Naive B cell (primary cell): ENCODE results near the gene DOK5. TPM values are rescaled to one million over a fixed set of nuclear protein-coding genes. Genes with fewer than 3 reads are reported as not detected.

ENCODE experiments used
- ATAC-seq, 2 donors: fragments of 150-1000 bp; cut with Tn5 transposase; 2 replicates each; pipeline ENCODE4 v1.10.0; 2021; ENCODE audit warnings: low read depth in 2 of 2, mild to moderate bottlenecking in 2 of 2, moderate library complexity in 2 of 2
- DNase-seq: peaks from one replicate; pipeline ENCODE4 v3.0.0; 2022
- H3K27ac Mint-ChIP-seq, 6 donors: one replicate each; pipeline ENCODE4 v1.8.0; 2020 to 2022; ENCODE audit warnings: mild to moderate bottlenecking in 6 of 6, mixed read lengths in 6 of 6, moderate library complexity in 5 of 6, inconsistent platforms in 2 of 6
- H3K27me3 Mint-ChIP-seq, 3 donors: one replicate each; pipeline ENCODE4 v1.8.0; 2021 to 2022; ENCODE audit warnings: mixed read lengths in 3 of 3, mild to moderate bottlenecking in 1 of 3
- H3K36me3 Mint-ChIP-seq, 2 donors: one replicate each; pipeline ENCODE4 v1.8.0; 2020 to 2022; ENCODE audit warnings: mixed read lengths in 2 of 2, inconsistent platforms in 1 of 2, mild to moderate bottlenecking in 1 of 2
- H3K4me1 Mint-ChIP-seq, 3 donors: one replicate each; pipeline ENCODE4 v1.8.0; 2020 to 2022; ENCODE audit warnings: mixed read lengths in 3 of 3, inconsistent platforms in 1 of 3, mild to moderate bottlenecking in 1 of 3, moderate library complexity in 1 of 3
- H3K4me3 Mint-ChIP-seq, 8 donors: one replicate each; pipeline ENCODE4 v1.8.0; 2020 to 2022; ENCODE audit warnings: mild to moderate bottlenecking in 8 of 8, mixed read lengths in 8 of 8, moderate library complexity in 8 of 8, inconsistent platforms in 2 of 8
- H3K9me3 Mint-ChIP-seq, 7 donors: one replicate each; pipeline ENCODE4 v1.8.0; 2020 to 2022; ENCODE audit warnings: mixed read lengths in 7 of 7, mild to moderate bottlenecking in 5 of 7, inconsistent platforms in 2 of 7, moderate library complexity in 1 of 7
- polyA plus RNA-seq, 6 donors: library from polyadenylated mRNA; unstranded; fragments of 300-500 nt; fragmentation: Illumina TruSeq; gene quantifications; one replicate each; pipeline ENCODE4 v1.2.3, GENCODE V29; 2021; ENCODE audit warnings: low read depth in 6 of 6

The DOK5 gene
- polyA plus RNA-seq, 6 donors from 2014 or later = not detected

DNA sequence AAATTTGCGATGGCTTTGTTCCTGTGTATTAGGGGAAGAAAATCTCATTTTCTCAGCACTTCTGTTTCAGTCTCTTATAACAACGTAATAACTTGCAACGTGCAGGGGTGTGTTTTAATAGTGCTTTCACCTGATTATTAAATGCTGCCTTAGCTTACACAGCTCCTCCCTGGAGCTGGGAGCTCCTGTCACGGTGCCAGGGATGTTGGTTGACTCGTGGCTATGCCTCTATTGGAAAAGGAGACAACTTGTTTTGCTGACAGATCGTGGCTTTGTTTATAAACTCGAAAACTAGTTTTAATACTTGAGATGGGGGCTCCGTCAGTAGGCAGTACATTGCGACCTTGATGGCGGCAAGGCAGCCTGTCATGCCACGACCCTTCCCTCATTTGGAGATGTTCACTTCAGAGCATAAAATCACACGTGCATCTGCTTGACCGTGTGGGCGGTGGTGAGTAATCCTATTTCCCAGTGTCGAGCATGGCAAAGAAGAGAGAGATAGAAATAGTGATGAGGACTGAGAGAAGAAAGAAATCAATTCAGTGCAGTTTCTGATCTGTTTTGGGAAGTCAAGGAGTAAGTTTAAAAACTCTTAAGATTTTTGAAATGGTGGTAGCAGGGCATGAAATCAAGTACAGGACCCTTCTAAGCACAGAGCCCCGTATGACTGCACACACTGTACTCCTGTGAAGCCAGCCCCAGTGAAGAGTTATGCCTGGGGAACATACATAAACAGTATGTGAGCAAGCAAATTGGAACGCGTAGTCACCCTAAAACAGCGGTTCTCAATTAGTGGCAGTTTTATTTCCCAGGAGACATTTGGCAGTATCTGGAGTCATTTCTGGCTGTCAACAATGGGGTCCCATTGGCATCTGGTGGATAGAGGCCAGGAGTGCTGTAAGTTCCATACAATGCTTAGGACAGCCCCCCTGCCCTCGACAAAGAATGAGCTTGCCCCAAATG lies 147.2 kb downstream of the DOK5 start:
- no peak for DNase-seq
- no peak for ATAC-seq
- Mint-ChIP-seq H3K27ac (peak overlapping the region in 1 of 6 donors; percentile 12), H3K36me3 (no peaks in the 10 kb centered on the region), H3K4me3 (no peak overlapping the region), H3K9me3 (peaks cover 0 to 4% (median 0%) of the 10 kb centered on the region in 7 donors), H3K4me1 (no peaks in the 10 kb centered on the region), H3K27me3 (peaks cover 4 to 16% (median 12%) of the 10 kb centered on the region in 3 donors)

DNA sequence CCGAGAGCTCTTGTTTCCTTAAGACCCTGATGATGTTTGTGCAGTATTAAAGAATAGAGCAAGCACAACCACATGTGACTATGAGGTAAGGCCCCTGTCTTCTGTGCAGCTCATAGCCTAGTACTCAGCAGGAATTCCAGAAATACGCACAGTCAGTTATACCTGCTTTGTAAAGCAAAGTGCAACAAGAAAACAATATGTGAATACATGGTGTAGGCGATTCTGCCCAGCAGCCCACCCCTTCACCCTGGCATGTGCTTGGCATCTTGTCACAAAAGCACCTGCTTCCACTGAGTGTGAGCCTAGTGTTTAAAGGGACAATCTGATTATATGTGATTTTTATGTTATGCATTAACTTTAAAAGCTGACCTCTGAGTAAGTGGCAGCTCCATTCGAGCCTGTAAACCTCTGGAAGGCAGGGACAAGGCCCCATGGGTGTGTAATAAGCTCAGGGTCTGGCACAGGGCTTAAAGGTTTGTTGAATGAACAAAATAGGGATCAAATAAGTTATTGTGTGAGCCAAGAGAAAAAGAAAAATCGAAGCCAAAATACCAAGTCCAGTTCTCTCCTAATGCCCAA lies 148.7 kb downstream of the DOK5 start:
- H3K4me3 Mint-ChIP-seq = no peak overlapping the region
- DNase-seq = no peak
- no peak overlapping the region for H3K27ac Mint-ChIP-seq
- no peak for ATAC-seq
- no peaks in the 10 kb centered on the region for H3K9me3 Mint-ChIP-seq
- H3K36me3 Mint-ChIP-seq = no peaks in the 10 kb centered on the region
- H3K4me1 Mint-ChIP-seq = no peaks in the 10 kb centered on the region
- H3K27me3 Mint-ChIP-seq = peaks cover 4 to 16% (median 14%) of the 10 kb centered on the region in 3 donors

GRCh38 chr20:54624706-54625390 lies 149.5 kb downstream of the DOK5 start:
- Mint-ChIP-seq H3K27me3 (peaks cover 7 to 17% (median 17%) of the 10 kb centered on the region in 3 donors), H3K9me3 (no peaks in the 10 kb centered on the region), H3K27ac (no peak overlapping the region), H3K4me3 (no peak overlapping the region), H3K36me3 (no peaks in the 10 kb centered on the region), H3K4me1 (no peaks in the 10 kb centered on the region)
- DNase-seq = no peak
- ATAC-seq = no peak

DNA sequence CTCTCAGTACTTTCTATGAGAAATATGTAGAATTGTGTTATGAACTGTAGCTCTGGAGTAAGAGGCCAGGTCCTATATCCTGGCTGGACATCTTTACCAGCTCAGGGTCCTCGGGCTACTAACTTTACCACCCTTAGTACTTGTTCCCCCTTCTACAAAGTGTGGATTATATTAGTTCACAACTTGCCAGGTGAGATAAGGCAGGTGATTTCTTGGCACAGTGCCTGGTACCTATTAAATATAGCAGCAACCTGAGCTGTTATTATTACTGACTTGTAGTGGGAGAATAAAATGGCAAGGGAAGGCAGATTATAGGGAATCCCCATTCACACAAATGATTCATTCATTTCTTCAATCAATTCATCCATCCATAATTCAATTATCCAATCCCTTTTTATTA lies 150.1 kb downstream of the DOK5 start:
- DNase-seq (no peak), ATAC-seq (no peak)
- Mint-ChIP-seq H3K4me1 (no peaks in the 10 kb centered on the region), H3K27ac (no peak overlapping the region), H3K27me3 (peaks cover 13 to 21% (median 19%) of the 10 kb centered on the region in 3 donors), H3K4me3 (no peak overlapping the region), H3K9me3 (no peaks in the 10 kb centered on the region), H3K36me3 (no peaks in the 10 kb centered on the region)

DNA sequence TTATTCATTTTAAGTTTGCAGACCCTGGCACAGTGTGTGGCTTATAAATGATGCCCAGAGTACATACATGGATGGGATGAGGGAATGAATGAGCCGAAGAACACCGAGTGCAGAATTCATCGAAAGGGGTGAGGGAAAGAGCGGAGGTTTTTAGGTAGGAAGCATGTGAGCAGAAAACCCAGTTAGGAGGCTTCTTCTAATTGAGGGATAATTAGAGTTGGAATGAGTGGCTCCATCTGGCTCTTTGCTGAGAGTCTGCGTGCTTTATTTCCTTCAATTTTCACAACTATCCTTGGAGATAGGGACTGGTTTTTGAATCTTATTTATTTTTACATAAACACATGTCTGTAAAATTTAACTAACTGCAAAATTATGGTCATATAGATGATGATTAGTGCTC lies 150.7 kb downstream of the DOK5 start:
- no peak for ATAC-seq
- Mint-ChIP-seq H3K36me3 (no peaks in the 10 kb centered on the region), H3K4me3 (no peak overlapping the region), H3K27ac (no peak overlapping the region), H3K4me1 (no peaks in the 10 kb centered on the region), H3K9me3 (no peaks in the 10 kb centered on the region), H3K27me3 (peaks cover 13 to 16% (median 13%) of the 10 kb centered on the region in 3 donors)
- DNase-seq = no peak

GRCh38 chr20:54629632-54630031 lies 154.2 kb downstream of the DOK5 start:
- no peak overlapping the region for H3K27ac Mint-ChIP-seq
- peaks cover 6 to 15% (median 8%) of the 10 kb centered on the region in 3 donors for H3K4me1 Mint-ChIP-seq
- no peak overlapping the region for H3K4me3 Mint-ChIP-seq
- H3K36me3 Mint-ChIP-seq = no peaks in the 10 kb centered on the region
- peaks cover 9 to 15% (median 11%) of the 10 kb centered on the region in 3 donors for H3K27me3 Mint-ChIP-seq
- no peak for DNase-seq
- ATAC-seq = no peak
- no peaks in the 10 kb centered on the region for H3K9me3 Mint-ChIP-seq

- no peak for ATAC-seq
- no peak for DNase-seq
- no peaks in the 10 kb centered on the region for H3K9me3 Mint-ChIP-seq
- no peak overlapping the region for H3K27ac Mint-ChIP-seq
- peaks cover 6 to 19% (median 8%) of the 10 kb centered on the region in 3 donors for H3K4me1 Mint-ChIP-seq
- peaks cover 9 to 15% (median 11%) of the 10 kb centered on the region in 3 donors for H3K27me3 Mint-ChIP-seq
- no peaks in the 10 kb centered on the region for H3K36me3 Mint-ChIP-seq
- H3K4me3 Mint-ChIP-seq = no peak overlapping the region
Observed at GRCh38 chr20:54630582-54630981, 155.2 kb downstream of the DOK5 start.

- Mint-ChIP-seq H3K36me3 (no peaks in the 10 kb centered on the region), H3K4me3 (no peak overlapping the region)
- ATAC-seq = no peak
Observed at GRCh38 chr20:54631059-54631458, 155.7 kb downstream of the DOK5 start.

DNA sequence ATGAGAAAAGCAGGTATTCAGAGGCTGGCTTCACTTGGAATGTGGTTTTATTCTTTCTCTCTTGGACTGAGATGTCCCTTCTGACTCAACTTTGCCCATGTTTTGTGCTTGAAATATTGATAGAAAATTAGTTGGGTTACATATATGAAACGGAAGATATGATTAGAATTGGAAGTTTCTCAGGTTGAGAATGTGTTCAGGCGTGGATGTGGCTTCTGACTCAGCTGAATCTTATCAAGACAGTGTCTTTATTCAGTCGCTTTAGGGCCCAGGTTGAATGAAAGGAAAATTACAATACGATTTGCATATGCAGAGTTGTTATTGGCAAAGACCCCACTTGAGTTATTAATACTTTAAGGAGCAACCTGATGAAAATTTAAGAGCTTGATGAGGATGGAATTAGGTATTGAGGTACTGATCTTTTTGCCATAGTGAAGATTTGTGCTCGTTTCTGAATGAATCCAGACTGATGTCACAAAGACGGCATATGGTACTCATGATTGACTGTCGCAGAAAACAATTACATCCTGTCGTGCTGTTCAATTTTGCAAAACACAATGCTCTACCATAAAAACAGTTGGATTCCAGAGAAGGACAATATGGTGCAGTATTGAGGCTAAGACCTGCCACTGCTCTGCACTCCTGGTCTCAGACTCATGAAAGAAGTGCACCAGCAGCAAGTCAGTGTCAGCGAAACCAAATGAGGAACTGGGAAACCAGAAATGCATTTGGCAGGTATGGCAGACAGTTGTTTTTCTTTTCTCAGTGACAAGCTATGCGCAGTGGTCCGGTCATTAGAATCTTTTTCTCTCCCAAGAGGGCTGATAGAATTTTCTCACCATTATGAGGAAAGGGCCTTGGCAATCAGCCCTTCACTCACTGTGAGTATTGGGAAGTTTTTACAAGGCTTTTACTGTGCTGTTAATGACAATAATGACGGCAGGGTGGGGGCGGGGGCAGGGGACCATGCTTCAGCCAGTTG lies 158.3 kb downstream of the DOK5 start:
- peaks cover 12 to 25% (median 16%) of the 10 kb centered on the region in 3 donors for H3K27me3 Mint-ChIP-seq
- H3K4me3 Mint-ChIP-seq = peak overlapping the region in 3 of 8 donors; percentile 22 to 76 (median 42)
- peak overlapping the region in 1 of 6 donors; percentile 38 for H3K27ac Mint-ChIP-seq
- H3K4me1 Mint-ChIP-seq = peaks cover 6 to 19% (median 8%) of the 10 kb centered on the region in 3 donors
- no peaks in the 10 kb centered on the region for H3K9me3 Mint-ChIP-seq
- peak; percentile 14 for DNase-seq
- no peaks in the 10 kb centered on the region for H3K36me3 Mint-ChIP-seq
- ATAC-seq = peak; percentile 65 to 76

More at GRCh38 chr20:54631059-54631458, 155.7 kb downstream of the DOK5 start:
- peak overlapping the region in 1 of 6 donors; percentile 39 for H3K27ac Mint-ChIP-seq
- H3K9me3 Mint-ChIP-seq = no peaks in the 10 kb centered on the region
- H3K27me3 Mint-ChIP-seq = peaks cover 9 to 15% (median 11%) of the 10 kb centered on the region in 3 donors
- H3K4me1 Mint-ChIP-seq = peaks cover 6 to 19% (median 8%) of the 10 kb centered on the region in 3 donors
- DNase-seq = no peak

GRCh38 chr20:54636575-54636974 lies 161.2 kb downstream of the DOK5 start:
- peaks cover 6 to 19% (median 8%) of the 10 kb centered on the region in 3 donors for H3K4me1 Mint-ChIP-seq
- H3K36me3 Mint-ChIP-seq = no peaks in the 10 kb centered on the region
- no peak for DNase-seq
- ATAC-seq = no peak
- H3K27ac Mint-ChIP-seq = peak overlapping the region in 1 of 6 donors; percentile 28
- peaks cover 12 to 26% (median 14%) of the 10 kb centered on the region in 3 donors for H3K27me3 Mint-ChIP-seq
- H3K4me3 Mint-ChIP-seq = no peak overlapping the region
- no peaks in the 10 kb centered on the region for H3K9me3 Mint-ChIP-seq

DNA sequence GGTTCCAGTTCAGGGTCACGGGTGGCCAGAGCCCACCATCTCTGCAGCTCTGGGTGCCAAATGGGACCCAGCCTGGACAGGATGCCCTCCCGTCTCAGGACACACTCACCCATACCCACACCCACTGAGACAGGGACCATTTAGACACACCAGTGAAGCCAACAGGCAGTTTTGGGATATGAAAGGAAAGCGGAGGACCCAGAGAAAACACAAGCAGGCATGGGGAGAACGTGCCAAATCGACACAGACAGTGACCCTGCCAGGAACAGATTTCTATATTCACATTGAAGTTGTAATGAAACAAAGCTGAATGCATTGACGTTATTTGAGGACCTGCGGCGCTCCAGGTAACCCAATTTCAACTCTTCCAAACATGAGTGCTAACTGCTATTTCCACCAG lies 164.5 kb downstream of the DOK5 start:
- no peak for ATAC-seq
- Mint-ChIP-seq H3K4me1 (peaks cover 0 to under 1% (median 0%) of the 10 kb centered on the region in 3 donors), H3K27me3 (peaks cover 12 to 31% (median 21%) of the 10 kb centered on the region in 3 donors), H3K36me3 (no peaks in the 10 kb centered on the region), H3K4me3 (no peak overlapping the region), H3K9me3 (no peaks in the 10 kb centered on the region), H3K27ac (no peak overlapping the region)
- no peak for DNase-seq

- Mint-ChIP-seq H3K36me3 (no peaks in the 10 kb centered on the region), H3K27me3 (peaks cover 12 to 31% (median 21%) of the 10 kb centered on the region in 3 donors), H3K27ac (no peak overlapping the region), H3K9me3 (no peaks in the 10 kb centered on the region), H3K4me3 (no peak overlapping the region), H3K4me1 (no peaks in the 10 kb centered on the region)
- no peak for DNase-seq
- no peak for ATAC-seq
Observed at GRCh38 chr20:54640800-54641199, 165.4 kb downstream of the DOK5 start.
